Measurements from ENCODE around the gene ZFP57. TPM values are rescaled to one million over a fixed set of nuclear protein-coding genes. Genes with fewer than 3 reads are reported as not detected.

The ZFP57 gene
- total RNA-seq, 1 experiment from 2014 or later = 0.23 TPM

DNA sequence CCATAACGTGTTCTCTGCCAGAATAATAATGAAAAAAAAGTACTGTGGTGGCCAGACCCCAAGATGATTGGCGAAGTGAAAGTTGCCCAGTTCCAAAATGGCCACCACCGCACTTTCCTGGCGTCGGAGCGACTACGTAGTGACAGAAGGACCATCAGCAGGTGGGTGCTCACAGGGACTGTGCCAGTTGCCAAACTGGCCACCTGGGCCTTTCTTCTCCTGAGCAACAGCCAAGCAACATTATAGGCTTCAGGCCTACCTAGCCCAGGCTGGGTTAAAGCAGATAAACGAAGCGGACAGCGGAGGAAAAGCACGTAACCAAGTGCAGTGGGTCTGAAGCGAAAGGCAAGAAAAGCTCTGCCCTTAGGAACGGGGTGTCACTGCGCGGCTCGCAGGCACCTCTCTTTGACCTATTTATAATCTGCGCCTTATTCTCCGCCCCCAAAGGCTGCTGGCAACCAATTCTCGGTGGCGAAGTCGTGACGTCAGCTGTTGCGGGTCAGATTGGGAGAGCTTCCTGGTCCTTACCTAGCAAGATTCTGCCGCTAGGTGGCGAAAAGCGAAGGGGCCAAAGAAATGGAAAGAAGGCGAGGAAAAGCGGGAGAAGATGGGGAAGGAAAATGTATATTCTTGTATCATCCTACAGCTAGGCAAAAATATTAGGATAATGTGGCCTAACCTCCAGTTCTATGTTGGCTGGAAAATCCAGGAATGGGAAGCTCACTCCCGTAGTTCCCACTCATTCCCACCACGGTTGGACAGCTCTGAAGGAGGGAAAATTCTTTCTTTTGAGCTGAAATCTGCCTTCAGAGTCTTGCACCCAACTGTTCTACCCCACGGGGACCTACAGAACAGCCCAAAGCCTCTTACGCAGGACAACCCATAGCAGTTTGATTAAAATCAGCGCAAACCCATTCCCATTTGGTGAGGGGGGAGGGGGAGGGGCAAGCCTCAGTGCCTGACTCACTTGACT, 31.0 kb downstream of the ZFP57 start:
- Mint-ChIP-seq H3K27ac (ENCODE audit: low read depth, unreplicated experiment) (peak overlapping the region; percentile 97), H3K36me3 (ENCODE audit: insufficient read depth, unreplicated experiment) (no peaks in the 10 kb centered on the region), H3K4me1 (ENCODE audit: insufficient read depth, unreplicated experiment) (peaks cover 7% of the 10 kb centered on the region), H3K27me3 (ENCODE audit: insufficient read depth, unreplicated experiment) (no peaks in the 10 kb centered on the region), H3K9me3 (ENCODE audit: unreplicated experiment) (no peaks in the 10 kb centered on the region), H3K4me3 (ENCODE audit: unreplicated experiment) (peak overlapping the region; percentile 88)
- intact Hi-C loops (cut with micrococcal nuclease) = loop anchor here (1.0 to 5.0 kb wide), 2 partner anchors 35 to 197 kb away; no protein-coding TSS in a partner anchor
- POLR2A ChIA-PET = interaction anchor here (0.5 to 2.8 kb wide), 18 partner anchors 12 to 1064 kb away, joined by 3 to 20 read pairs (median 4); partner anchors contain the start of gene GABBR1
- BruUV-seq (replicated peaks) = TSS peak; percentile 97
- TF ChIP-seq, protein P1, sequence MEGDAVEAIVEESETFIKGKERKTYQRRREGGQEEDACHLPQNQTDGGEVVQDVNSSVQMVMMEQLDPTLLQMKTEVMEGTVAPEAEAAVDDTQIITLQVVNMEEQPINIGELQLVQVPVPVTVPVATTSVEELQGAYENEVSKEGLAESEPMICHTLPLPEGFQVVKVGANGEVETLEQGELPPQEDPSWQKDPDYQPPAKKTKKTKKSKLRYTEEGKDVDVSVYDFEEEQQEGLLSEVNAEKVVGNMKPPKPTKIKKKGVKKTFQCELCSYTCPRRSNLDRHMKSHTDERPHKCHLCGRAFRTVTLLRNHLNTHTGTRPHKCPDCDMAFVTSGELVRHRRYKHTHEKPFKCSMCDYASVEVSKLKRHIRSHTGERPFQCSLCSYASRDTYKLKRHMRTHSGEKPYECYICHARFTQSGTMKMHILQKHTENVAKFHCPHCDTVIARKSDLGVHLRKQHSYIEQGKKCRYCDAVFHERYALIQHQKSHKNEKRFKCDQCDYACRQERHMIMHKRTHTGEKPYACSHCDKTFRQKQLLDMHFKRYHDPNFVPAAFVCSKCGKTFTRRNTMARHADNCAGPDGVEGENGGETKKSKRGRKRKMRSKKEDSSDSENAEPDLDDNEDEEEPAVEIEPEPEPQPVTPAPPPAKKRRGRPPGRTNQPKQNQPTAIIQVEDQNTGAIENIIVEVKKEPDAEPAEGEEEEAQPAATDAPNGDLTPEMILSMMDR (IDR thresholded peaks at IDR 0.05; ENCODE audit: unreplicated experiment) = peak; percentile 72
- CTCF ChIA-PET = interaction anchor here (0.6 to 12.8 kb wide), 36 partner anchors 8 to 1544 kb away, joined by 3 to 369 read pairs (median 5); partner anchors contain the start of gene GABBR1
- peak; percentile 99 for DNase-seq (ENCODE audit: unreplicated experiment)

DNA sequence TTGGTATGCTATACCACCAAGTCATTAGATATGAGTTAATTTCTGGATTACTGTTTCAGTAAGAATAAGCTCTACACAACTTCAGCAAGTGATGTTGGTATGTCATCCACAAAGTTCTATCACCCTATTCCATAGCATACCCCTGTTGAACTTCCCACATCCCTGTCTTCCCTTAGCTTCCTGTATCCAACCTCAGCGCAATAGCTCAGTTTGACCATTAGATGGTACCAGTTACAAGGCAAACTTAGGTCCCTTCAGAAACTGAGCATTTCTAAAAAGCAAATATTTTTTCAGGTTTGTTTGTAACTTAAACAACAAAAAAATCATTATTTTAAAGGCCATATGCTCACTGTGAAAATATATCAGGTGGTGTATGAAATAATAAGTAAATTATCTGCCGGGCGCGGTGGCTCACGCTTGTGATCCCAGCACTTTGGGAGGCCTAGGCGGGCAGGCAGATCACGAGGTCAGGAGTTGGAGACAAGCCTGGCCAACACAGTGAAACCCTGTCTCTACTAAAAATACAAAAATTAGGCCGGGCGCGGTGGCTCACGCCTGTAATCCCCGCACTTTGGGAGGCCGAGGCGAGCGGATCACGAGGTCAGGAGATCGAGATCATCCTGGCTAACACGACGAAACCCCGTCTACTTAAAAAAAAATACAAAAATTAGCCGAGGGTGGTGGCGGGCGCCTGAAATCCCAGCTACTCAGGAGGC, 32.9 kb downstream of the ZFP57 start:
- Mint-ChIP-seq H3K27ac (ENCODE audit: low read depth, unreplicated experiment) (no peak overlapping the region), H3K4me3 (ENCODE audit: unreplicated experiment) (no peak overlapping the region), H3K9me3 (ENCODE audit: unreplicated experiment) (no peaks in the 10 kb centered on the region), H3K36me3 (ENCODE audit: insufficient read depth, unreplicated experiment) (no peaks in the 10 kb centered on the region), H3K4me1 (ENCODE audit: insufficient read depth, unreplicated experiment) (peaks cover 7% of the 10 kb centered on the region), H3K27me3 (ENCODE audit: insufficient read depth, unreplicated experiment) (no peaks in the 10 kb centered on the region)
- BruUV-seq (replicated peaks) = no TSS peak
- TF ChIP-seq, protein P1 (IDR thresholded peaks at IDR 0.05; ENCODE audit: unreplicated experiment) = peak; percentile 71
- ChIA-PET CTCF (interaction anchor here (0.5 to 12.8 kb wide), 27 partner anchors 8 to 416 kb away, joined by 3 to 369 read pairs (median 4); partner anchors contain the start of genes GABBR1 and MOG), POLR2A (interaction anchor here (0.6 to 2.7 kb wide), 5 partner anchors 9 to 74 kb away, joined by 3 to 20 read pairs (median 3); no protein-coding TSS in a partner anchor)
- peak; percentile 55 for DNase-seq (ENCODE audit: unreplicated experiment)
- intact Hi-C loops (cut with micrococcal nuclease) = loop anchor here (1.0 kb wide), 1 partner anchor 48 kb away; no protein-coding TSS in a partner anchor

DNA sequence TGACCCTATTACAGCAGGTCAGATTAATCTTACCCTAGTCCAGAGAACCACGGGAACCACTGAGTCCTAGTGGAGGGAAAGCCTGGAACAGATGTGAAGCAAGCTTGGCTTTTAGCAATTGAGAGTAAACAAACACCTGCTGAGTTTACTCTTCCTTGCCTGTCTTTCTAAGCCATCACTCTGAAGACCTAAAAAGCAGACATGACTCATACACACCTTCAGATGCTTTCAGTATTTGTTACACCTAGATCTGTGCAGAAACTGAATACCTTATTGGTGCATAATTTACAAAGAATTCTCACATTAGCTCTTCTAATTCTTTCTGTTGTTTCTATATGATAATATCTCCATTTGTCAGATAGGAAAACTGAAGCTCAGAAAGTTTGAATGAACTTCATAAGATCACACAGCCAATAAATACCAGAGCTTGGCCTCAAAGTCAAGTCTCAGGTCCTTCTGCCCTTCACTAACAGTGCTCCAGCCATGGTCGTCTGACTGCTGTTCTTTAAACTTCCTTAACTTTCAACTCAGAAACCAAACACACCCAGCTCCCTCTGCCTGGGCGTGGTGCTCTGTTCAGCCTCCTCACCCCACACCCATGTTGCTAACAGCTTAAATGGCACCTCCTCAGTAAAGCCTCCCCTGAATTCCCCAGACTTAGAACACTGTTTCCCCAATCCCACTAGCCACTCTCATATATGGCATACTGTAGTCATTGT, 39.4 kb downstream of the ZFP57 start:
- no peaks in the 10 kb centered on the region for H3K27me3 Mint-ChIP-seq (ENCODE audit: insufficient read depth, unreplicated experiment)
- no TSS peak for BruUV-seq (replicated peaks)
- H3K4me3 Mint-ChIP-seq (ENCODE audit: unreplicated experiment) = no peak overlapping the region
- intact Hi-C loops (cut with micrococcal nuclease) = no loop called here
- no peak for DNase-seq (ENCODE audit: unreplicated experiment)
- CTCF ChIA-PET = interaction anchor here (0.7 to 8.0 kb wide), 4 partner anchors 9 to 64 kb away, joined by 3 to 75 read pairs (median 18); no protein-coding TSS in a partner anchor
- H3K9me3 Mint-ChIP-seq (ENCODE audit: unreplicated experiment) = no peaks in the 10 kb centered on the region
- TF ChIP-seq, protein P1 (IDR thresholded peaks at IDR 0.05; ENCODE audit: unreplicated experiment) = no peak
- peaks cover 10% of the 10 kb centered on the region for H3K4me1 Mint-ChIP-seq (ENCODE audit: insufficient read depth, unreplicated experiment)
- no peak overlapping the region for H3K27ac Mint-ChIP-seq (ENCODE audit: low read depth, unreplicated experiment)
- POLR2A ChIA-PET = interaction anchor here (1.6 to 2.6 kb wide), 2 partner anchors 8 to 11 kb away, joined by 6 read pairs; partner anchors contain the start of gene GABBR1
- H3K36me3 Mint-ChIP-seq (ENCODE audit: insufficient read depth, unreplicated experiment) = no peaks in the 10 kb centered on the region

Data from MCF 10A (cell line).